Neural crest cell (in vitro differentiated cells): ENCODE data around the gene ATP5MC3. TPM values are rescaled to one million over a fixed set of nuclear protein-coding genes. Genes with fewer than 3 reads are reported as not detected.
"Not testable (repeated sequence)": the region's sequence is repeated elsewhere in the genome, so short reads cannot be mapped to it uniquely, and the experiment has no call there.

Experiments
- DNase-seq: peaks from one replicate; pipeline ENCODE4 v3.0.0; 2021; ENCODE audit warnings: low read depth, mixed read lengths, low spot score
- H3K27ac Mint-ChIP-seq: one replicate; pipeline ENCODE4 v1.8.0; 2021; ENCODE audit warnings: mild to moderate bottlenecking, mixed read lengths; ENCODE audit not compliant: unreplicated experiment
- H3K27me3 Mint-ChIP-seq: 2 replicates; pipeline ENCODE4 v1.8.0; 2021; ENCODE audit warnings: low read depth, mild to moderate bottlenecking, mixed read lengths
- H3K36me3 Mint-ChIP-seq: 2 replicates; pipeline ENCODE4 v1.8.0; 2021; ENCODE audit warnings: low read depth, mild to moderate bottlenecking, mixed read lengths
- H3K4me1 Mint-ChIP-seq: 2 replicates; pipeline ENCODE4 v1.8.0; 2021; ENCODE audit warnings: mixed read lengths
- H3K4me3 Mint-ChIP-seq: one replicate; pipeline ENCODE4 v1.8.0; 2021; ENCODE audit warnings: mild to moderate bottlenecking, mixed read lengths
- H3K9me3 Mint-ChIP-seq: 2 replicates; pipeline ENCODE4 v1.8.0; 2021; ENCODE audit warnings: mixed read lengths
- CTCF ChIP-seq: fragments of 200-600 bp; sonication (generic); conservative IDR thresholded peaks from 2 replicates; pipeline ENCODE4 v1.5.0; 2021; ENCODE audit warnings: antibody characterized with exemption, mild to moderate bottlenecking
- long read RNA-seq: library from polyadenylated mRNA; unstranded; transcript quantifications from one replicate; pipeline ENCODE4 v2.0.0, GENCODE V29; 2020
- total RNA-seq: library from RNA; stranded (reverse); gene quantifications from 2 replicates; pipeline ENCODE4 v1.2.1, GENCODE V29; 2021

ATP5MC3 gene
- 268 and 281 TPM in 2 replicates for total RNA-seq
- long read RNA-seq, full-length matches to known transcripts, result 252 of 262 reads
- long read RNA-seq, partial matches to known transcripts, result 1 of 262 reads
- long read RNA-seq, other reads (novel, unspliced or antisense), result 9 of 262 reads

GRCh38 chr2:175181104-175181876 is at the start of gene ATP5MC3:
ATP5MC3 (minus strand) TSS chr2:175181710; CDS start chr2:175181393, 317 bp downstream.
- TF ChIP-seq CTCF, result peak; percentile 36
- Mint-ChIP-seq H3K9me3 (peaks cover 6% of the 10 kb centered on the region), H3K4me1 (peaks cover 16% of the 10 kb centered on the region), H3K27me3 (no peaks in the 10 kb centered on the region), H3K4me3 (peak within 1 kb of the TSS; percentile 93), H3K27ac (peak within 1 kb of the TSS; percentile 88), H3K36me3 (peaks cover 4% of the 10 kb centered on the region)
- peak; percentile 88 for DNase-seq

GRCh38 chr2:175228601-175229000 is 47.1 kb upstream of the ATP5MC3 start:
- H3K4me1 Mint-ChIP-seq, H3K4me3 Mint-ChIP-seq, H3K36me3 Mint-ChIP-seq, H3K9me3 Mint-ChIP-seq, H3K27ac Mint-ChIP-seq, DNase-seq: not testable (repeated sequence)
- peaks cover 16% of the 10 kb centered on the region for H3K27me3 Mint-ChIP-seq

- no peak for DNase-seq
- peaks cover 21% of the 10 kb centered on the region for H3K27me3 Mint-ChIP-seq
- no peaks in the 10 kb centered on the region for H3K4me1 Mint-ChIP-seq
- no peaks in the 10 kb centered on the region for H3K36me3 Mint-ChIP-seq
- TF ChIP-seq CTCF, result no peak
- H3K27ac Mint-ChIP-seq, result no peak overlapping the region
- no peak overlapping the region for H3K4me3 Mint-ChIP-seq
- H3K9me3 Mint-ChIP-seq, result no peaks in the 10 kb centered on the region
Measured at GRCh38 chr2:175228179-175228578, 46.7 kb upstream of the ATP5MC3 start.

- Mint-ChIP-seq H3K4me1 (no peaks in the 10 kb centered on the region), H3K36me3 (no peaks in the 10 kb centered on the region), H3K27ac (no peak overlapping the region), H3K27me3 (peaks cover 23% of the 10 kb centered on the region), H3K9me3 (no peaks in the 10 kb centered on the region), H3K4me3 (no peak overlapping the region)
- TF ChIP-seq CTCF, result no peak
- DNase-seq, result no peak
Measured at GRCh38 chr2:175227393-175227792, 45.9 kb upstream of the ATP5MC3 start.

- DNase-seq, result no peak
- TF ChIP-seq CTCF, result no peak
- no peaks in the 10 kb centered on the region for H3K9me3 Mint-ChIP-seq
- no peak overlapping the region for H3K4me3 Mint-ChIP-seq
- peaks cover 23% of the 10 kb centered on the region for H3K27me3 Mint-ChIP-seq
- H3K27ac Mint-ChIP-seq, result no peak overlapping the region
- H3K4me1 Mint-ChIP-seq, result no peaks in the 10 kb centered on the region
- H3K36me3 Mint-ChIP-seq, result no peaks in the 10 kb centered on the region
Measured at GRCh38 chr2:175220075-175220474, 38.6 kb upstream of the ATP5MC3 start.

- Mint-ChIP-seq H3K4me3 (no peak overlapping the region), H3K36me3 (no peaks in the 10 kb centered on the region), H3K27ac (no peak overlapping the region), H3K9me3 (no peaks in the 10 kb centered on the region), H3K4me1 (no peaks in the 10 kb centered on the region), H3K27me3 (peaks cover 15% of the 10 kb centered on the region)
- no peak for TF ChIP-seq CTCF
- DNase-seq, result no peak
Measured at GRCh38 chr2:175218551-175218950, 37.0 kb upstream of the ATP5MC3 start.
